NCI-H1930 (cell line): ENCODE data around the gene NUP153.
"Not testable (repeated sequence)": the region's sequence is repeated elsewhere in the genome, so short reads cannot be mapped to it uniquely, and the experiment has no call there.

Experiments used
- DNase-seq, 2 experiments: peaks; one replicate each; lab custom pipeline; 2025; lab: John Stamatoyannopoulos, UW

The NUP153 gene

DNA sequence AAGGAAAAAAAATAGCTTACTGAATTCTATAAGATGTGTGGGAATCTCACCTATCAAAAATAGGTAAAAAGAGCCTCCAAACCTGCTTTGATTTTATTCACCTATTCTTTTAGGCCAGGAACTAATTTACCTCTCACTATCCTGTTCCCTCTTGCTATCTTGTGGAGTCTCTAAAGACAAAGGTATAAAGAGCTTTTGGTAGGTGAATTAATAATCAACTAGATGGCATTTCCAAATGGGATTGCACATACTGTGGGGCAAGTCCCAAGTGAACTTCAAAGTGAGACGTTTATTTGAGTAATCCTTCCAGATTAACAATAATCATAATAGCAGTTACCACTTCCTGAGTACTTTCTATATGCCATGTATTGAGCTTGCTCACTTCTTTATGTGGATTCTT is 103.8 kb downstream of the NUP153 start:
- DNase-seq = no peak

DNA sequence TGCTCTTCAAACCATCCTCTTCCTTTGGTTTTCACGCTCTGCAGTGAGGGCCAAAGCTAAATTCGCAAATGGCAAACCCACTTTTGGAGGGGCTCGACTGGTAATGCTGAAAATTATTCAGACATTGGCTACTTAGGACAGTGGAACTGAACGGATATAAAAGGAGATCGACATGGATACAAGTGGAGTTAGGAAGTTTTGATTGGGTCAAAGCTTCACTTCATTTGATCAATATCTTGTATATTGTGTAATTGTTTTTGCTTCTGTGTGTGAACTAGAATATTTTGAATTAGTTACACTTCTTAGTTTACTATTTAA is 105.4 kb downstream of the NUP153 start:
- DNase-seq = no peak

DNA sequence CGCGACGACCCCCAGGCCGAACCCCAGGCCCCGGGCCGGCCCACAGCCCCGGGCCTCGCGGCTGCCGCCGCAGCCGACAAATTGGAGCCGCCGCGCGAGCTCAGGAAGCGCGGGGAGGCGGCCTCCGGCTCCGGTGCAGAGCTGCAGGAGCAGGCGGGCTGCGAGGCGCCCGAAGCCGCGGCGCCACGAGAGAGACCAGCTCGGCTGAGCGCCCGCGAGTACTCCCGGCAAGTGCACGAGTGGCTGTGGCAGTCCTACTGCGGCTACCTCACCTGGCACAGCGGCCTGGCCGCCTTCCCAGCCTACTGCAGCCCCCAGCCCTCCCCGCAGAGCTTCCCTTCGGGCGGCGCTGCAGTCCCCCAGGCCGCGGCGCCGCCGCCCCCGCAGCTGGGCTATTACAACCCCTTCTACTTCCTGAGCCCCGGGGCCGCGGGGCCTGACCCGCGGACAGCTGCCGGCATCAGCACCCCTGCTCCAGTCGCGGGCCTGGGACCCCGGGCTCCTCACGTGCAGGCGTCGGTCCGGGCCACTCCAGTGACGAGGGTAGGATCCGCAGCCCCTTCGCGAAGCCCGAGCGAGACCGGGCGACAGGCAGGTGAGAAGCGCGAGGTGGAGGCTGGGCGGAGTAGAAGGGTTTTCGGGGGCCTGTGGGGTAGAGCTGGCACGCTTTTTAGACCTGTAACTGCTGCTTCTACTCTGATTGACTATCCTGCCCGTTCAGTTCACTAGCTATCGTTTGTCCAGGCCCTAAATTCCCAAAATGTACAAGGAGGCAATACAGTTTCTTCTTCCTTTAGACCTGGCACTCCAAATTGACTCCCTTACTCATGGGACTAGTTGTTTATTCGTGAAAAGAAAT is 106.0 kb downstream of the NUP153 start:
- peak in 1 of 2 experiments; percentile 28 for DNase-seq

DNA sequence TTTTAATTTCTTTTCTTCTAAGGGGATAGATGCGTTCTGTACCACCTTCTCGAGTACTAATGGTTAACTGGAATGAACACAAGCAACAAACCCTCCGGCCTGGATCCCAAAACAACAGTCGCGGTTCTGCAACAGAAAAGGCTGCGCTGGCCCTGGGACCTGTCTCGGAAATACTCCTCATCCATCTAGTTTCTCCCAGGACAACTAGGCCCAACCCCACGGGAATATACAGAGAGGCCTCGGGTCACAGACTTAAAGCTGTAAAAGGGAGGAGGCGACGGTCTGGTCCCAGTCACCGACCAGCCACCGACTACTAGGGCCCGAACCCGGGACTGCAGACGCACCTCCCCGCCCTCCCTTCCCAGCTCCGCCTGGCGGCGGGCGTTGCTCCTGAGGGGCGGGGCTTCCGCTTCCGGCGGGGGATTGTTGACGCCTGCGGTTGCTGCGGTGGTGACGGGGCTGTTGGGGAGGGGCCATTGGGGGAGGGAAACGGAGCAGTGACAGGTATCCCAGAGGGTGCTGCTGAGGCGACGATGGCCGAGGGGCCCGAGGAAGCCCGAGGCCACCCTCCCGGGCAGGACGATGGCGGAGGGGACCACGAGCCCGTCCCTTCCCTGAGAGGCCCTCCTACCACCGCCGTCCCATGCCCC is 106.7 kb downstream of the NUP153 start, which contains the start of gene FAM8A1:
Gene FAM8A1, plus strand, starts transcription at position 426 of the 650 bp plus-strand sequence. Its CDS starts 108 bp downstream, at position 534.
- peak; percentile 83 to 92 for DNase-seq

DNA sequence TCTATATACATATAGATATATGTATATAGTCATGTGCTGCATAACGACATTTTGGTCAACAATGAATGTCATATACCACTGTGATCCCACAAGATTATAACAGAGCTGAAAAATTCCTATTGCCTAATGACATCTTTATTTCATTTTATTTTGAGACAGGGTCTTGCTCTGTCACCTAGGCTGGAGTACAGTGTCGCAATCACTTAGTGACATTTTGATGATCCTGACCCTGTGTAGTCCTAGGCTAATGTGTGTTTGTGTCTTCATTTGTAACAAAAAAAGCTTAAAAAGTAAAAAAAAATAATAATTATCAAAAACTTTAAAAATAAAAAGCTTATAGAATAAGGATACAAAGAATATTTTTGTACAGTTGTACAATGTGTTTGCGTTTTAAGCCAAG is 110.6 kb downstream of the NUP153 start:
- DNase-seq = no peak

DNA sequence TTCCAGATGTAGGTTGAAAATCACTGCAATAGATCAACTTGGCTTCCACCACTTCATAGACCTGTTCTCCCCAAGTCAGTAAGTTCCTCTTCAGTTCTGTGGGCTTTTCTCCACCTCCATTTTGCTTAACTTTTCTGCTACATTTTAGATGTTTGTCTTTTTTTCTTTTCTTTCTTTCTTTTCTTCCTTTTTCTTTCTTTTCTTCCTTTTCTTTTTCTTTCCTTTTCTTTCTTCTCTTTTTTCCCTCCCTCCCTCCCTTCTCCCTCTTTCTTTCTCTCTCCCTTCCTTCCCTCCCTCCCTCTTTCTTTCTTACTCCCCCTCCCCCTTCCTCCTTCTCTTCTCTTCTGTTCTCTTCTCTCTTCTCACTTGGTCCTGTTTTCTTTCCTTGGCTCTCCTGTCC is 113.5 kb downstream of the NUP153 start:
- DNase-seq = no peak

DNA sequence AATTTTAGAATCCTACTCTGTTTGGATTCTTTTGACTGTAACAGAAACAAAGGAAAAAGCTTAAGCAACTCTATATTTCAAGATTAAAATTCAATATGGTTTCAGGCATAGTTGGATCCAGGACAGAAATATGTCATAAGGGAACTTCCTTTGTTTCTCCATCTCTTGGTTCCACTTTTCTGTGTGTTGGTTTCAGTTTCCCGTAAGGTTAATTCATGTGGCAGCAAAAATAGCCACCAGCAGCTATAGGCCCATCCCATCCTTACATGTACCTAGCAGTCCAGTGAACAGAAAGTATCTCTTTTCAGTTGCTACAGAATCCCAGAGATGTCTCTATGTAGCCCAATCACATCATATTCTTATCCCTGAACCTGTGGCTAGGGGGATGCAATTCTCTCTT is 115.4 kb downstream of the NUP153 start:
- no peak for DNase-seq

DNA sequence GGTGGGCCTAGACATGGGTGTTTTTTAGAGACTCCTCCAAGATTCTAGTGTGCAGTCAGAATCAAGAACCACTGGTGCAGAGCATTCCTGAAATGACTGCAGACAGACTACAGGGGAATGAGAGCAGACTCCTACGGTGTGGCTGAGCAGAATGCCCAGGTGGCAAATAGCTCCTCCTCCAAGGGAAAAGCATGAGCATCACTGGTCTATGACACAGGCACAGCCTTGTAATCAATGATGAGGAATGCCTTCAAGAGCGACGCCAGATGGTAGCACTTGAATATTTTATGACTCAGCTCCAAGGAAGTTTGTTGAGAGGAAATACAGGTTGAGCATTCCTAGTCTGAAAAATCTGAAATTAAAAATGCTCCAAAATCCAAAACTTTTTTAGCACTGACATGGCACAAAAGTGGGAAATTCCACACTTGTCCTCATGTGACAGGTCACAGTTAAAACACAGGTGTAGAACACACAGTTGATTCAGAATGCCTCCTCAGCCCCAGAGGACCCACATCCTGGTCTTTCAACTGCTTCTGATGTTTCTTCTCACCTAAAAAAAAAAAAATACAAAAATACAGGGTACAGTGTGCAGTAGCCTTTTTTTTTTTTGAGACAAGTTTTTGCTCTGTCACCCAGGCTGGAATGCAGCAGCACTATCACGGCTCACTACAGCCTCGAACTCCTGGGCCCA is 117.2 kb downstream of the NUP153 start:
- no peak for DNase-seq

DNA sequence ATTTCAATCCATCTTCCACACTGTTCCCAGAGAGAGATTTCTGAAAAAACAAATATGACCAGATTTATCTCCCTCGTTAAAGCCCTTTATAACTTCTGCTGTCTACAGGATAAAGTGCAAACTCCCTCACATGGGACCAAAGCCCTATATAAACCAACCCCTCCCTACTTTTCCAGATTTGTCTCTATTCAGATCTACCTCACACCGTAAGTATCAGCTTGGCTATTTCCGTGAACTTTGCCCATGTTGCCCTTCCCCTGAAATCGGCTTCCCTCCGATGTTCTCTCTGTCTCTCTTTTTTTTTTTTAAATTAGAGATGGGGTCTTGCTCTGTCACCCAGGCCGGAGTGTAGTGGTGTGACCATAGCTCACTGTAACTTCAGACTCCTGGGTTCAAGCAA is 118.7 kb downstream of the NUP153 start:
- DNase-seq = no peak

DNA sequence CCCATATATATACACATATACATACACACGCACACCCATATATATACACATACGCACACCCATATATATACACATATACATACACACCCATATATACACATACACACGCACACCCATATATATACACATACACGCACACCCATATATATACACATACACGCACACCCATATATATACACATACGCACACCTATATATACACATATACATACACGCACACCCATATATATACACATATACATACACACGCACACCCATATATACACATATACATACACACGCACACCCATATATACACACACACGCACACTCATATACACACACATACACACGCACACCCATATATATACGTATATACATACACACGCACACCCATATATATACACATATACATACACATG is 120.1 kb downstream of the NUP153 start:
- not testable (repeated sequence) for DNase-seq

DNA sequence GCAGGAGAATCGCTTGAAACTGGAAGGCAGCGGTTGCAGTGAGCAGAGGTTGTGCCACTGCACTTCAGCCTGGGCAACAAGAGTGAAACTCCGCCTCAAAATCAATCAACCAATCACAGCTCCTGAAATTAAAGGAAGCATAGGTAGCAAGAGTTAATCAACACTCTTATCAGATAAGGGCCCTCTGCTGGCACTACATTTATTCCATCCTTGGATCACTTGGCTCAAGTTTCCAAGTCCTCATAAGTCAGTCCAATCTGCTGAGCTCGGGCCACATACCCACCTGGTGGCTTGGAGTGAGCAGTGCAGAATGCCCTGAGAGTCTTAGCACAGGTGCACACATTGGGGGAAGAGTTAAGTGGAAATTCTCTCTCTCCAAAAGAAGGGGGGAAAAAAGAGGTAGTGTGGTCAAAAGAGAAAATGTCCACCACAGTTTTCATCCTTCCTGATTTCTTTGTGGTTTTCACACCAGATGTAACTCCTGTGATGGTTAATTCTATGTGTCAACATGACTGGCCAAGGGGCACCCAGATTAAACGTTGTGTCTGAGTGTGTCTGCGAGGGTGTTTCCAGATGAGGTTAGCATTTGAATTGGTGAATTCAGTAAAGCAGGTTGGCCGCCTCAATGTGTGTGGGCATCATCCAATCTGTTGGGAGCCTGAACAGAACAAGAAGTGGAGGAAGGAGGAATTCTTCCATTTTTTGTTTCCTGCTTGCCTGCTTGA is 120.8 kb downstream of the NUP153 start:
- DNase-seq = no peak

DNA sequence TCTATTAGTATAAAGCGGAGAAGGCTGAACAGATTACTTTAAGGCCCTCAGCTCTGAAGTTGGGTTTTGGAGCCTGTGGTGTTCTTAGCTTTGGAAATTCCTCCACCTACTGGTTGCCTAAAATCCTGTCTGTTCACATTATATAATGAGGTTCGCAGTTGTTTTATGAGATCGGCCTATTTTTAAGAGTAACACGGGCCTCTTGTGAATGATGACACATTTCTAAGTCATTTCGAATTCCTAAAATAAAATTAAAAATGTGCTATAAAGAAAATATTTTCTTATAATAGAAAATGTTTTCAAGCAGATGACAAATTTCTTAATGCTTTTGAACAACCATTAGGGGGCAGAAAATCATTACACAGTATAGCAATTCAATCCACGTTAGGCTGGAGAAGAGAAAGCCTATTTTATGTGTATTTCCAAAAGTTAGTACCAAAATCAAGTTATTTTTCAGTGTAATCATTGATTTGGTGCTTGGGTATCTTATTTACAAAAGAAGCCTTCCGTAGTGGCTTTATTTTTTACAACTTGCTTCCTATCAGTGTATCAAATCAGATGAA is 122.4 kb downstream of the NUP153 start:
- DNase-seq = peak in 1 of 2 experiments; percentile 53

DNA sequence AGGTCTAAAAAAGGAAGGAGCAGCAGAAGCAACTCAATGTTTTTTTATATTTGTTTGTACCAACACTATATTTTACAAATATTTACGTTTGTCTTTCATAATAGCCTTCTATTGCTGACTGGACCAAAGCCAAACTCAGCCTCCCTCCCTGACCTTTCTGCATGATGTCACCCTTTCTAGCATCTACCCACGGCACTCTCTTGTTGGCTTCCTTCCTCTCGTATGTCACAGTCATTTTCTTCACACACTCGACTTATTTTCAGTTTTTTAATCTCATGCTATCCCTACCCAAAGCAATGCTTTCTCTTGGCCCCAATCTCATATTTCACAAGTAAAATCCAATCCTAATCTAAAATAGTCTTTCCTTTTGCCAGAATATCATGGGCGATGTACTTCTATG is 122.9 kb downstream of the NUP153 start:
- DNase-seq = no peak

DNA sequence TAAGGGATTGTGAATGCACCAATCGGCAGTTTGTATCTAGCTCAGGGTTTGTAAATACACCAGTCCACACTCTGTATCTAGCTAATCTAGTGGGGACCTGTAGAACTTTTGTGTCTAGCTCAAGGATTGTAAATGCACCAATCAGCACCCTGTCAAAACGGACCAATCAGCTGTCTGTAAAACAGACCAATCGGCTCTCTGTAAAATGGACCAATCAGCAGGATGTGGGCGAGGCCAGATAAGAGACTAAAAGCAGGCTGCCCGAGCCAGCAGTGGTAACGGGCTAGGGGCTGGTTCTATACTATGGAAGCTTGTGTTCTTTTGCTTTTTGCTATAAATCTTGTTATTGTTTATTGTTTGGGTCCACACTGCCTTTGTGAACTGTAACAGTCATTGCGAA is 125.4 kb downstream of the NUP153 start:
- DNase-seq = not testable (repeated sequence)

DNA sequence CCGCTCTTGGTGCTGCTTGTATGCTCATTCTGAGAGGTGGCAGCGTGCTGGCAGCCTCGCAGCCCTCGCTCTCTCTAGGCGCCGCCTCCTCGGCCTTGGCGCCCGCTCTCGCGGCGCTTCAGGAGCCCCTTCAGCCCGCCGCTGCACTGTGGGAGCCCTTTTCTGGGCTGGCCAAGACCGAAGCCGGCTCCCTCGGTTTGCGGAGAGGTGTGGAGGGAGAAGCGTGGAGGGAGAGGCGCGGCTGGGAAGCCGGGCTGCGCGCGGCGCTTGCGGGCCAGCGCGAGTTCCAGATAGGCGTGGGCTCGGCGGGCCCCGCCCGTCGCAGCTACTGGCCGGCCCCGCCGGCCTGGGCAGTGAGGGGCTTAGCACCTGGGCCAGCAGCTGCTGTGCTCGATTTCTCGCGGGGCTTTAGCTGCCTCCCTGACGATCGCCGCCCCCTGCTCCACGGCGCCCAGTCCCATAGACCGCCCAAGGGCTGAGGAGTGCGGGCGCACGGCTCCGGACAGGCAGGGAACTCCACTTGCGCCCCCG is 126.1 kb downstream of the NUP153 start:
- DNase-seq = no peak

DNA sequence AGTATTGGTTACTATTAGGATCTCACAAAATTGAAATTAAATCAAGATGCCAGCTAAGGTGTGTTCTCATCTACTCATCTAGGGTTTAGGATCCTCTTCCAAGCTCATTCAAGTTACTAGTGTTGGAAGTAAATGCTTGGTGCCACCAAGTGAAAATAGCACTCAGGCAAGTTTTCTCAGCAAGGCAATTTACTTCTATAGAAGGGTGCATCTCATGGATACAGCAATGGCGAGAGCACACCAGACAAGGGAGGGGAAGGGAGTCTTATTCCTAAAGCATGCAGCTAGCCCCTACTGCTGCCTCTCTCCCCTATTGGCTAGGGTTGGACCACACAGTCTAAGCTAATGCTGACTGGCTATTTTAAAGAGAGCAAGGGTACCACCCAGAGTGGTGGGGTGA is 129.7 kb downstream of the NUP153 start:
- no peak for DNase-seq

DNA sequence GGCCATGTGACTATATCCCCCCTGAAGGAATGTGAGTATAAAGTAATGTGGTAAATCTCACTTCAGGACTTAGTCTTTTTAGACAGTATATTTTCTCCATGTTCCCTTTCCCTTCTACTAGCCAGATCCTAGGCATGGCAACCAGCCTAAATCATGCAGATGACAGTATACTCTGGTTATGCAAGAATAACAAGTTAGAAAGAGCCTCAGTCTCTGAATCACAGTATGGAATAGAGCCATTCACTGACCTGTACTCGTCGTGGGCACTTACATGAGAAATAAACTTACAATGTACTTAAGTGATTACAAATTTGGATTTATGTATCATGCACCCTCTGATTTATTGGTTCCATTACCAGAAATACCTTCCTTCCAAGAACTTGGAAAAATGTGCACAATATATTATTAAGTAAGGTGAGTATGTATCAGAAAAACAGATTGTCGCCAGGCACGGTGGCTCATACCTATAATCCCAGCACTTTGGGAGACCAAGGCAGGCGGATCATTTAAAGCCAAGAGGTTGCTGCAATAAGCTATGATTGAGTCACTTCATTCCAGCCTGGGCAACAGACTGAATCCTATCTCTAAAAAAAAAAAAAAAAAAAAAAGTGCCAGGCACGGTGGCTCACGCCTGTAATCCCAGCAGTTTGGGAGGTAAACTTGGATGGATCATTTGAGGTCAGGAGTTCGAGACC is 131.7 kb downstream of the NUP153 start:
- no peak for DNase-seq

DNA sequence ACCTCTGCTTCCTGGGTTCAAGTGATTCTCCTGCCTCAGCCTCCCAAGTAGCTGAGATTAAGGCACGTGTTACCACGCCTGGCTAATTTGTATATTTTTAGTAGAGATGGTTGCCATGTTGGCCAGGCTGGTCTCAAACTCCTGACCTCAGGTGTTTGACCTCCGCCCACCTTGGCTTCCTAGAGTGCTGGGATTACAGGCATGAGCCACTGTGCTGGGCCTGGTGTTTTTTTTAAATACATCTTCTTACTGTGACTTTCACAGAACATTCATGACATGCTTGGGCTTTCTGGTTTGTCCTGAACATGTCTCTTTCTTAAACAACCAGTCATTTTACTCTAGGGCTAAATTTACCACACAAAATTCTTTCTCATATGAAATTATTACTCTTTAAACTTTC is 141.3 kb downstream of the NUP153 start:
- DNase-seq = no peak
